Erythroblast (primary cell): ENCODE results near the gene NFIA.

Source experiments
- DNase-seq, 2 experiments: peaks; one replicate each; lab custom pipeline; 2025; lab: John Stamatoyannopoulos, UW
- GATA1 ChIP-seq: IDR thresholded peaks from 2 replicates; pipeline ENCODE4 v1.6.1; 2011; ENCODE audit warnings: low read depth, mild to moderate bottlenecking, control low read depth, low read length, moderate library complexity
- POLR2A ChIP-seq: IDR thresholded peaks from 2 replicates; pipeline ENCODE4 v1.6.1; 2011; ENCODE audit warnings: mild to moderate bottlenecking, low read length

NFIA gene

GRCh38 chr1:61111084-61112004, 29.0 kb downstream of the NFIA start:
- TF ChIP-seq GATA1, result no peak
- no peak for TF ChIP-seq POLR2A
- DNase-seq, result no peak

DNA sequence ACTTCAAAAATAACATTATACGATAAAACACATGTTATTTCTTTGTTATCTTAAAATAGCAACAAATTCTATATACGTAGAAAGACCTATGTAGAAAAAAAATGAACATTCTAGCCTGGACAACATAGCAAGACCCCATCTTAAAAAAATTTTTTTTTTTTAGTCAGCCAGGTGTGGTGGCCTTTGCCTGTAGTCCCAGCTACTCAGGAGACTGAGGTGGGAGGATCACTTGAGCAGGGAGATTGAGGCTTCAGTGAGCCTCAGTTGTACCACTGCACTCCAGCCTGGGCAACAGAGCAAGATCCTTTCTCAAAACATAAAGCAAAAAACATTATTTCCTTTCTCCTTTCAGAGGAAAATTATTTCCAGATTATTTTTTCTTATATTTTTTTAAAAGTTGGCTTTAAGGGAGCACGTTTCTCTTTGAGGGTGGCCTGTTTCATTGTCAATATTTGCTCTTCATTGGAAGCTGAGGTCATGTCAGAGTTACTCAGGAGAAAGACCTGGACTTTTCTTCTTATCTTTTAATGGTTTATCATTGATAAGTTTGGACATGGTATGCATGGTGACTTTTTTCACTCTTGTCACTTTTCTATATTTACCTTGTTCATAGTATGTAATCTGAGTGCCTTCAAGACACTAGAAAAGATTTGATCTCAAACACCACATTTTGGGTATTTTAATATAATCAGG, 32.0 kb downstream of the NFIA start:
- peak in 1 of 2 experiments; percentile 51 for DNase-seq
- TF ChIP-seq POLR2A (no peak), GATA1 (no peak)

DNA sequence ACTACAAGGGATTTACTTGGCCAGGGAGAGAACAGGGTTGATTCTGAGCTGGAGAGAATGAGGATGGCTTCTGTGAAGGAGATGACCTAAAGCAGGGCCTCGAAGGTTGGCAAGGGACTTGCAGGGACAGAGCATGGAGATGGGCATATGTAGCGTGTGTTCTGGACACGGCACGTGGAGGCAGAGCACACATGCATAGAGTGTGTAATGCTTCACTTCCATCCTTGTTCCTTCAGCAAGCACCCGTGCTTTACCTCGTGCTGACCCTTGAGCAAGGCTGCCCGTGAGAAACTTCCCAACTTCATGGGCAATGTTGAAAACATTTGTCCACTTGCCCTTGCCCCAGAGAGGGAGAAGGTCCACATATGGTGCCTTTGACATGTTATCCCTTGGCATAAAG, 33.1 kb downstream of the NFIA start:
- no peak for TF ChIP-seq POLR2A
- TF ChIP-seq GATA1, result no peak
- peak; percentile 53 to 76 for DNase-seq

DNA sequence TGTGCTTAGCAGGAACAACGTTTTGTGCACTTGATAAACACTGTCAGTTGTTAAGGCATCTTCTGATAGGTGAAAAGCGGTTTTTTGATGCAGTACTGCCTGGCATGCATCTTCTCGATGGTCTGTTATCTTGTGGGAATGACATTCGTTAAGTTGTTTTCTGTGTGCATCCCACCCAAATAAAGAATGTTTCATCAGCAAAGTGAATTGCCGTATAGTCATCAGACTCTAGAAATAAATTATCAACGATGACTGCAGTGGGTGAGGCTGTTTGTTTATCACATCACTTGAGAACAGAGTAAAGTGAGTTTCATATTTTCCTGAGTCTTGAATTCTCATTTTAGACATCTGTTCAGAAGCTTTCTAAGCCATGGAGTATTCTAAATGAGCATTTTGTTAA, 34.1 kb downstream of the NFIA start:
- peak; percentile 95 to 98 for DNase-seq

DNA sequence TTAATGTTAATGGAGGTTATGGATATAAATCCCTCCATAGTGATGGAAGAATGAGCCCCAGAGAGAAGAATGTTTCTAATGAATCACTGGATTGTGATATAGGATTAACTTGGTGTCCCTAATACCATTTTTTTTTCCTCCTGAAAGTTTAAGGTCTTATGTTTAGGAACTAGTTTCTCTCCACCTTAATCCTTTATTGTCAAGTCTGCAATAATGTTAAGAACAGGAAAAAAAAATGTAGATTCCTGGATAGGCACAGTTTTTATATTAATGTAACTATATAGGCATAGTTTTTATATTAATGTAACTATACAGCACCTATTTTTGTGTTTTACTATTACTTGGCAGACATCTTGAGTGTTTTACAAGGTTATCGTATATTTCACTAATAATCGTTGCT, 34.9 kb downstream of the NFIA start:
- TF ChIP-seq GATA1 (no peak), POLR2A (no peak)
- no peak for DNase-seq

More for the DNA sequence above, 34.1 kb downstream of the NFIA start:
- peak; percentile 33 for TF ChIP-seq GATA1
- TF ChIP-seq POLR2A, result peak; percentile 85

GRCh38 chr1:61119085-61119484, 36.7 kb downstream of the NFIA start:
- no peak for TF ChIP-seq POLR2A
- no peak for TF ChIP-seq GATA1
- DNase-seq, result peak; percentile 17 to 52

DNA sequence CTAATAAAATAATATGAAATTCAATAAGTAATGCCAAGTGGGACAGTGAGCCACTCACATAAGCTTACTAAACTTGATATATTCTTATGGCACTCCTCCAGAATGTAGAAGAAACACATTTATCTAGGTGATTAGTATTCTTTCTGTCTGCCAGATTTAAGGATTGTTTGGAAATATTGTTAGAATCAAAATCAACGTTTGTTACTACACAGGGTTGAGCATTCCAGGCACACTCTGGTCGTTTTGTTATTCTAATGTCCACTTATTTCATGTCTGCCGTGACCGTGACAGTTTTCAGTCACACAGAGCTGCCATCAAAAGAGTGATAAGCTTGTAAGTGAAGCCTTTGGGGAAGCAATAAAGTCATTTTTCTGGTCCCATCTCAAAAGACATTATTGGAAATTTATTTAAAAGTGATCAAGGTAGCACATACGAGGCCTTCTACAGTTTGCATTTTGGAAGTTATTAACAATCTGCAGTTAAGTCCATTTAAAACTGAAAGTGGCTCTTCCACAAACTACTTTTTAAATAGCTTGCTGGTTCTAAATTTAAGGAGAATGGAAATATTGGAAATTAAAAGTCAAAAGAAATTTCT, 38.0 kb downstream of the NFIA start:
- DNase-seq, result peak; percentile 34 to 64
- TF ChIP-seq POLR2A (no peak), GATA1 (no peak)

DNA sequence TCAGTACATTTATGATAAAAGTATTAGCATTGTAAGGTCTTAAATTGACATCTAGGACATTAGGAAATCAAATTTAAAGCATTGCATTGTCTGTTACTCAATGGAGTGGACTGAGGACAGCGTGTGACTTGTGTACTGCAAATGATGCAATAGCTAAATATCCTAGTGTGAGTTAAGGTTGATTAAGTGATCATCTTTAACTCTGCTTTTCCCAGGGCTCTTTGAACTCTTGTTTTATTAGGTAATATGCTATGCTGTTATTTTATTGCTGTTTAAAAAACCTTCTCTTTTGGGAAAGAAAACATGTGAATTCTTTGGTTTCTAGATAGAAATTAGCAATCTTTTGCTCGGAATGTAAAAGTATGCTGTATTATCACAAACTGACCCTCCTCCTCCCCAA, 38.6 kb downstream of the NFIA start:
- DNase-seq, result peak; percentile 59 to 77
- TF ChIP-seq POLR2A, result no peak

- DNase-seq, result peak; percentile 38 to 64
- TF ChIP-seq POLR2A, result no peak
Observed at GRCh38 chr1:61121631-61122030, 39.3 kb downstream of the NFIA start.

DNA sequence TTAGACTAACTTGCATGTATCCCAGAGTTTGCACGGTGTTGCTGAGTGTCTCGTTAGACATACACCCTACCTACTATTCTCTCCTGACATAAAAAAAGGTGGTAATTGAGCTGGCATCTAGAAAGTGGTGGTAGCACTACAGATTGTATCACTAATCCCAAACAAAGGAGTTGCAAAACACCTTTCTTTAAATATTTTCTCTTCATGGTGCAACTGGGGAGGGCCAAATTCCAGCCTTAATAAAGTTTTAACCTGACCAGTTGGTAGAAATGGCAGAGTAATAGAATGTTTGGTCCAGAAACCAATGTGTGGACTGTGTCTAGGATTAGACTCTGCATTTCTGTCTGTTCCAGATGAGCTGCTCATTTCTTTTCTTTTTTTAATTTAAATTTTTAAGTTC, 40.0 kb downstream of the NFIA start:
- TF ChIP-seq GATA1, result no peak
- TF ChIP-seq POLR2A, result no peak
- no peak for DNase-seq

DNA sequence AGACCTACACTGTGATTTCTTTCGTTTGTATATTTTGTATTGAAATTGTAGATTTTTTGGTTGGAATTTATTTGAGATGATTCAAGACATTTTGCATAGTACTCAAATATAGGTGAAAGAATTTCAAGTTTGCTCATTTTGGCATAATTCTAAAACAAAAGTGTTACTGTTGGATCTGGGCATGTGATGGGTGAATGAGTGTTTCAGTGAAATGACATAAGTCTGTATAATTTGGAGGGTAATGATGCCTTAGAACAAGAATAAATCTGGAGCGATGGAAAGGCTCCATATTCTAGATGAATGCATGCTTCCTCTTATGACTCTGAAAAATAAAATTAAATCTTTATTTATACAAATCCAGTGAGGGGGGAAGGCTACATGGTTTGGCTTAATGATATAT, 41.0 kb downstream of the NFIA start:
- DNase-seq, result no peak
- no peak for TF ChIP-seq POLR2A
- no peak for TF ChIP-seq GATA1

DNA sequence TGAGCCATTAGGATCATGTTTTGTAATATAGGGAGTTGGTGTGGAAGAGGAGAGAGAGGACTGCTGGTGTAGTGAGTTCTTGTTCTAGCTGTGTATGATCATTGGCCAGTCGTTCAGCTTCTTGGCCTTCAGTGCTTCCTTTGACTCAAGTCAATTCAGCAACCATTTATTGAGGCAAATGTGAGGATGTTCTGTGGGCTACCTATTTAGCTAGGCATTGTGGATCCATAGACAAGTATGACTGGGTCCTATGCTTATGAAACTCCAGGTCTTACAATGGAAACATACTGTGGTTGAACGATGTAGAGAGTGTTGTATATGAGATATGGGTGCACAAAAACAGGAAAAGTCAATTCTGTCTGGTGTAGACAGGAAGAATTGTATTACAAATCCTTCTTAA, 41.7 kb downstream of the NFIA start:
- DNase-seq, result no peak
- no peak for TF ChIP-seq POLR2A
- TF ChIP-seq GATA1, result no peak

DNA sequence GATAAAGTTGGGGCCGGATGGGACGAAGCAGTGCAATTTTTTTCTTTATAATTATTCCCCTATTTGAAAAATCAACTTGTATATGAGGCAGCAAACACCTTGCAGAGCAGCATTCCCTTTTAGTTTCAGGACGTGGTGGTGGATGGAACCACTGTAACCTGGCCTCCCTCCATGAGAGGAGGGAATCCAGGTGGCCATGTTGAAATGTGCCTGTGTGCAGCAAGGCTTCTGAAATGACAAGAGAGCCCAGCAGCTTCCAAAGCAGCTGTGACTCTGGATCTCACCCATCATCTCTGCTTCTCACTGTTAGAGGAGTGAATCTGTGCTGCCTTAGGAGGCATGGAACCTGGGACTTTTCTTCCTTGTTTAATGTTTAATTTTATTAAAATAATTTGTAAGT, 42.3 kb downstream of the NFIA start:
- DNase-seq, result no peak
- TF ChIP-seq POLR2A (no peak), GATA1 (no peak)

DNA sequence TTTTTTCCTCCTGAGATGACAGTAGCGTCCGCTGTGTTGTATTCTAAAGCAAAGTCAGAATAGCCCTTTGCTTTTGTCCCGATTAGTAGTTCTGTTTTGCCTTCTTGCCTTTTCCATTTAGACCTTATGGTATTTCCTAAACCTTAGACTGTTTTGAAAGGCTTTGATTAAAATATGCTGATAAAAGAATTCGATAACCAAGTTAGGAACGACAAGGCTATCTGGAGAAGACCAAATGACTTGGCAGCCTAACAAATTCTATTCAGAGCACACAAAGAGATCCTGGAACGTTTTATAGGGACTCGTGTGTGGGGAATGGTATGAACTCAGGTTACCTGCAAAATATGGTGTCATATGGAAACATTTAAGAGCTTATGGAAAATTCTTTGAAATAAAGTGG, 42.9 kb downstream of the NFIA start:
- DNase-seq, result no peak
- TF ChIP-seq POLR2A (no peak), GATA1 (no peak)
